Heart left ventricle (tissue), 13 donors: Measurements from ENCODE around the gene GBP2.

ENCODE experiments used
- POLR2A ChIP-seq, 2 donors: fragments of 450-650 bp; IDR thresholded peaks; one replicate each; pipeline ENCODE4 v1.6.1; 2017; ENCODE audit warnings: antibody characterized with exemption in 2 of 2, mild to moderate bottlenecking in 2 of 2, moderate library complexity in 2 of 2
- TF ChIP-seq, protein P1 (sequence below), 12 donors: fragments of 200-600 bp; sonication (generic) in 4 of 12; IDR thresholded peaks; one replicate each; pipeline versions ENCODE4 v1.5.0 to v1.8.0; 2018 to 2022; ENCODE audit warnings: antibody characterized with exemption in 12 of 12, mild to moderate bottlenecking in 5 of 12
- donor health status: ischemic (EF 13 %, LVEDD 7.1; RV severe dilation, severe dysfunction).
- donor health status: DM: no; HTN: yes; CAD: no.
- donor health status: DM: no; HTN: no; CAD: no.
- donor health status: ischemic (EF 25% LVEDD 6.9; RV normal size, moderate dysfunction).
- donor health status: ischemic (EF 25% LVEDD 5.7; RV mildly dilated, moderate dysfunction).
- donor health status: ischemic (EF 35%, LVEDD 5.7; RV mildly dilated, moderate dysfunction).
- donor health status: nonischemic (EF 11% LVEDD 7.7; RV severe dilation, severe dysfunction).
- donor health status: DM: yes; HTN: yes; CAD: no.
- donor health status: PGD.
- donor health status: ischemic (EF 29% LVEDD 5.4; RV normal size, mild dysfunction).
- donor health status: nonischemic (EF 23%, LVEDD 6.1; RV moderate dilation, normal function).

DNA sequence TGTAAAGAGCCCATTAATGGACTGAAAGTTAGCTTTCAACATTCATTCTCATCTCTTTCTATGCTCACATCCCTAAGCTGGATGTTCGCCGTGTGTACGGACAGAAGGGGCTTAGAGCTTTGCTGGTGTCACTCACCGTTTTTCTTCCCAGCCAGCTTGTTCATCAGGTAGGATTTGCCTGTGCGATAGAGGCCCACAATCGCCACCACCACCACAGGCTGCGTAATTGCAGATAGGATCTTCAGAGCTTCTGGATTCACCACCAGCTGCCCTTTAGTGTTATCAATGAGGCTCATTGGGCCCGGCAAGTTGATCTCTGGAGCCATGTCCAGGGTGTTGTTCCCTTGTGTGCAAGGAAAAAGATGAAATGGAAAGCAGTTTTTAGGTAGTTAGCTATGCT is 4.3 kb downstream of the GBP2 start:
- TF ChIP-seq, protein P1, sequence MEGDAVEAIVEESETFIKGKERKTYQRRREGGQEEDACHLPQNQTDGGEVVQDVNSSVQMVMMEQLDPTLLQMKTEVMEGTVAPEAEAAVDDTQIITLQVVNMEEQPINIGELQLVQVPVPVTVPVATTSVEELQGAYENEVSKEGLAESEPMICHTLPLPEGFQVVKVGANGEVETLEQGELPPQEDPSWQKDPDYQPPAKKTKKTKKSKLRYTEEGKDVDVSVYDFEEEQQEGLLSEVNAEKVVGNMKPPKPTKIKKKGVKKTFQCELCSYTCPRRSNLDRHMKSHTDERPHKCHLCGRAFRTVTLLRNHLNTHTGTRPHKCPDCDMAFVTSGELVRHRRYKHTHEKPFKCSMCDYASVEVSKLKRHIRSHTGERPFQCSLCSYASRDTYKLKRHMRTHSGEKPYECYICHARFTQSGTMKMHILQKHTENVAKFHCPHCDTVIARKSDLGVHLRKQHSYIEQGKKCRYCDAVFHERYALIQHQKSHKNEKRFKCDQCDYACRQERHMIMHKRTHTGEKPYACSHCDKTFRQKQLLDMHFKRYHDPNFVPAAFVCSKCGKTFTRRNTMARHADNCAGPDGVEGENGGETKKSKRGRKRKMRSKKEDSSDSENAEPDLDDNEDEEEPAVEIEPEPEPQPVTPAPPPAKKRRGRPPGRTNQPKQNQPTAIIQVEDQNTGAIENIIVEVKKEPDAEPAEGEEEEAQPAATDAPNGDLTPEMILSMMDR (IDR thresholded peaks at IDR 0.05): no peak
- TF ChIP-seq POLR2A (IDR thresholded peaks at IDR 0.05): no peak
